HepG2 (cell line): ENCODE data around the gene SOCS1. TPM values are rescaled to one million over a fixed set of nuclear protein-coding genes. Genes with fewer than 3 reads are reported as not detected.
A peak's percentile ranks its signal among the peaks of the same experiment; 100 is the strongest.

Source experiments
- AGO1 ChIP-seq: fragments of 200-400 bp; formaldehyde crosslinking; IDR thresholded peaks from 2 replicates; pipeline ENCODE4 v1.6.1; 2017; ENCODE audit warnings: mild to moderate bottlenecking, low read depth, low read length, moderate library complexity; ENCODE audit not compliant: poor library complexity, severe bottlenecking
- ESRRA ChIP-seq: sonication (generic); formaldehyde crosslinking; IDR thresholded peaks from 2 replicates; pipeline ENCODE4 v1.5.1; 2020; ENCODE audit warnings: mild to moderate bottlenecking, low read depth, missing genetic modification reagents
- FUBP1 ChIP-seq: sonication (generic); formaldehyde crosslinking; IDR thresholded peaks from 2 replicates; pipeline ENCODE4 v1.5.1; 2020; ENCODE audit warnings: missing genetic modification reagents, mild to moderate bottlenecking, borderline replicate concordance
- HES4 ChIP-seq: sonication (generic); formaldehyde crosslinking; IDR thresholded peaks from 2 replicates; pipeline ENCODE4 v1.9.0; 2021; ENCODE audit warnings: mild to moderate bottlenecking, missing genetic modification reagents, borderline replicate concordance
- KMT2B ChIP-seq: IDR thresholded peaks from 2 replicates; pipeline ENCODE4 v1.6.1; 2016; ENCODE audit warnings: missing genetic modification reagents, missing compliant biosample characterization
- MZF1 ChIP-seq: sonication (generic); formaldehyde crosslinking; IDR thresholded peaks from 2 replicates; pipeline ENCODE4 v1.8.1; 2023; ENCODE audit warnings: mild to moderate bottlenecking, missing genetic modification reagents, borderline replicate concordance
- NBN ChIP-seq: fragments of 450-650 bp; conservative IDR thresholded peaks from 2 replicates; pipeline ENCODE4 v1.6.1; 2017
- PHF5A ChIP-seq: IDR thresholded peaks from one replicate; pipeline ENCODE4 v1.6.1; 2018; ENCODE audit warnings: low read depth, missing genetic modification reagents; ENCODE audit not compliant: unreplicated experiment
- POLR2A ChIP-seq, 2 experiments: IDR thresholded peaks; 2 replicates each; pipeline ENCODE4 v1.6.1; 2011; ENCODE audit warnings: low read depth in 2 of 2, low read length in 2 of 2, mild to moderate bottlenecking in 1 of 2, moderate library complexity in 1 of 2; ENCODE audit not compliant: insufficient read depth in 1 of 2
- RARA ChIP-seq: IDR thresholded peaks from 2 replicates; pipeline ENCODE4 v1.6.1; 2016; ENCODE audit warnings: missing genetic modification reagents, missing compliant biosample characterization
- RARG ChIP-seq: sonication (generic); formaldehyde crosslinking; IDR thresholded peaks from 2 replicates; pipeline ENCODE4 v1.4.0; 2020; ENCODE audit warnings: low read depth, mild to moderate bottlenecking, missing genetic modification reagents
- RCOR2 ChIP-seq: IDR thresholded peaks from 2 replicates; pipeline ENCODE4 v1.6.1; 2016; ENCODE audit warnings: missing biosample characterization, missing genetic modification reagents
- RORA ChIP-seq: sonication (generic); formaldehyde crosslinking; IDR thresholded peaks from 2 replicates; pipeline ENCODE4 v1.5.0; 2020; ENCODE audit warnings: mild to moderate bottlenecking, missing genetic modification reagents, moderate library complexity
- STAG1 ChIP-seq: sonication (generic); formaldehyde crosslinking; IDR thresholded peaks from 2 replicates; pipeline ENCODE4 v1.4.0; 2020; ENCODE audit warnings: missing genetic modification reagents
- TMF1 ChIP-seq: sonication (generic); formaldehyde crosslinking; IDR thresholded peaks from 2 replicates; pipeline ENCODE4 v1.8.1; 2022; ENCODE audit warnings: low read depth, missing genetic modification reagents
- TRIM24 ChIP-seq: sonication (generic); formaldehyde crosslinking; IDR thresholded peaks from 2 replicates; pipeline ENCODE4 v1.8.0; 2022; ENCODE audit warnings: mild to moderate bottlenecking, missing genetic modification reagents
- ZBTB21 ChIP-seq: sonication (generic); formaldehyde crosslinking; IDR thresholded peaks from 2 replicates; pipeline ENCODE4 v1.4.0; 2020; ENCODE audit warnings: missing genetic modification reagents
- ZKSCAN8 ChIP-seq: IDR thresholded peaks from 2 replicates; pipeline ENCODE4 v1.6.1; 2016; ENCODE audit warnings: borderline replicate concordance, missing genetic modification reagents, missing compliant biosample characterization
- ZMYM2 ChIP-seq: sonication (generic); formaldehyde crosslinking; IDR thresholded peaks from 2 replicates; pipeline ENCODE4 v1.8.0; 2022; ENCODE audit warnings: mild to moderate bottlenecking, missing genetic modification reagents
- ZNF292 ChIP-seq: sonication (generic); formaldehyde crosslinking; IDR thresholded peaks from 2 replicates; pipeline ENCODE4 v1.8.1; 2022; ENCODE audit warnings: mild to moderate bottlenecking, low read depth, missing genetic modification reagents, borderline replicate concordance
- ZNF296 ChIP-seq: sonication (generic); formaldehyde crosslinking; conservative IDR thresholded peaks from 2 replicates; pipeline ENCODE4 v1.5.0; 2020; ENCODE audit warnings: mild to moderate bottlenecking, missing genetic modification reagents
- ZNF343 ChIP-seq: sonication (generic); formaldehyde crosslinking; IDR thresholded peaks from 2 replicates; pipeline ENCODE4 v1.4.0; 2020; ENCODE audit warnings: mild to moderate bottlenecking, missing genetic modification reagents
- ZNF496 ChIP-seq: sonication (generic); formaldehyde crosslinking; IDR thresholded peaks from 2 replicates; pipeline ENCODE4 v1.8.1; 2023; ENCODE audit warnings: mild to moderate bottlenecking, moderate library complexity, missing genetic modification reagents; ENCODE audit not compliant: insufficient replicate concordance
- ZNF530 ChIP-seq: sonication (generic); formaldehyde crosslinking; IDR thresholded peaks from 2 replicates; pipeline ENCODE4 v1.5.0; 2020; ENCODE audit warnings: low read depth, mild to moderate bottlenecking, missing genetic modification reagents
- ZNF644 ChIP-seq: IDR thresholded peaks from 2 replicates; pipeline ENCODE4 v1.6.1; 2016; ENCODE audit warnings: low read depth
- ZNF652 ChIP-seq: IDR thresholded peaks from 2 replicates; pipeline ENCODE4 v1.6.1; 2016; ENCODE audit warnings: low read depth, borderline replicate concordance
- ZNF670 ChIP-seq: sonication (generic); formaldehyde crosslinking; IDR thresholded peaks from 2 replicates; pipeline ENCODE4 v1.8.0; 2022; ENCODE audit warnings: mild to moderate bottlenecking, missing genetic modification reagents, borderline replicate concordance
- polyA plus RNA-seq, 8 experiments: library from polyadenylated mRNA; depleted of rRNA in 3 of 8; stranded (reverse) in 7 of 8; unstranded in 1 of 8; fragments of >200 nt; fragmentation: Illumina TruSeq in 4 of 8; extraction: Trizol in 4 of 8; gene quantifications; 2 replicates each; pipeline versions ENCODE4 v1.2.1 to v1.2.3, GENCODE V29; 2011 to 2016; ENCODE audit warnings: low read depth in 4 of 8, missing spikeins in 1 of 8, mixed read lengths in 1 of 8; ENCODE audit not compliant: insufficient read depth in 1 of 8
- total RNA-seq, 5 experiments: library from RNA; depleted of rRNA; stranded (reverse); fragments of >200 nt; fragmentation: Illumina TruSeq; extraction: Trizol; gene quantifications; 2 replicates each; pipeline ENCODE4 v1.2.3, GENCODE V29; 2016; ENCODE audit warnings: low read depth in 1 of 5
- TF ChIP-seq, protein P1 (sequence below): sonication (generic); formaldehyde crosslinking; IDR thresholded peaks from 2 replicates; pipeline ENCODE4 v1.4.0; 2020; ENCODE audit warnings: low read depth, mild to moderate bottlenecking, missing genetic modification reagents

SOCS1 gene
- total and polyA plus RNA-seq, 2 of the 13 experiments (the other 11 are each of a cell fraction or from before 2014, with no cell fraction given), result 5.3 to 6.3 TPM

- 0 out of 2 replicates have a peak, but pooled peaks have one; percentile 37 for TF ChIP-seq ZNF670
- TF ChIP-seq STAG1 (CRISPR knock-in tag), result 0 out of 2 replicates have a peak, but pooled peaks have one; percentile 14
- TF ChIP-seq MZF1 (CRISPR knock-in tag), result no peak
- no peak for TF ChIP-seq AGO1
- TF ChIP-seq ZKSCAN8 (CRISPR knock-in tag), result peak; percentile 66
- TF ChIP-seq ZBTB21 (CRISPR knock-in tag), result no peak; the same call in 1 of the 2 replicates
- TF ChIP-seq ESRRA, result peak; percentile 76; the same call in 1 of the 2 replicates
- peak; percentile 46 to 71; a peak in 3 of 4 replicates for TF ChIP-seq POLR2A (IDR thresholded peaks at IDR 0.05; ENCODE audit: insufficient read depth in 1 of 2, low read depth in 2 of 2, low read length in 2 of 2)
- TF ChIP-seq RARA (CRISPR knock-in tag), result peak; percentile 58; the same call in 1 of the 2 replicates
- TF ChIP-seq TMF1 (CRISPR knock-in tag), result no peak
- no peak; the same call in 1 of the 2 replicates for TF ChIP-seq KMT2B (CRISPR knock-in tag)
- TF ChIP-seq RORA, result no peak
- no peak for TF ChIP-seq TRIM24 (CRISPR knock-in tag)
- peak; percentile 75; the same call in 1 of the 2 replicates for TF ChIP-seq ZNF292 (CRISPR knock-in tag)
- no peak for TF ChIP-seq ZNF530
- no peak for TF ChIP-seq ZMYM2 (CRISPR knock-in tag)
- TF ChIP-seq ZNF296 (CRISPR knock-in tag), result no peak
- TF ChIP-seq ZNF496 (CRISPR knock-in tag), result no peak
- no peak for TF ChIP-seq HES4
- TF ChIP-seq, protein P1, sequence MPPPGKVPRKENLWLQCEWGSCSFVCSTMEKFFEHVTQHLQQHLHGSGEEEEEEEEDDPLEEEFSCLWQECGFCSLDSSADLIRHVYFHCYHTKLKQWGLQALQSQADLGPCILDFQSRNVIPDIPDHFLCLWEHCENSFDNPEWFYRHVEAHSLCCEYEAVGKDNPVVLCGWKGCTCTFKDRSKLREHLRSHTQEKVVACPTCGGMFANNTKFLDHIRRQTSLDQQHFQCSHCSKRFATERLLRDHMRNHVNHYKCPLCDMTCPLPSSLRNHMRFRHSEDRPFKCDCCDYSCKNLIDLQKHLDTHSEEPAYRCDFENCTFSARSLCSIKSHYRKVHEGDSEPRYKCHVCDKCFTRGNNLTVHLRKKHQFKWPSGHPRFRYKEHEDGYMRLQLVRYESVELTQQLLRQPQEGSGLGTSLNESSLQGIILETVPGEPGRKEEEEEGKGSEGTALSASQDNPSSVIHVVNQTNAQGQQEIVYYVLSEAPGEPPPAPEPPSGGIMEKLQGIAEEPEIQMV (CRISPR knock-in tag), result 0 out of 2 replicates have a peak, but pooled peaks have one; percentile 32
- no peak for TF ChIP-seq ZNF343 (CRISPR knock-in tag)
- no peak for TF ChIP-seq FUBP1 (CRISPR knock-in tag)
- TF ChIP-seq RARG, result no peak
- TF ChIP-seq NBN, result no peak
- TF ChIP-seq ZNF652 (CRISPR knock-in tag), result 0 out of 2 replicates have a peak, but pooled peaks have one; percentile 9
- peak; percentile 32; the same call in 1 of the 2 replicates for TF ChIP-seq RCOR2 (CRISPR knock-in tag)
- peak; percentile 38; the same call in 1 of the 2 replicates for TF ChIP-seq ZNF644 (CRISPR knock-in tag)
- TF ChIP-seq PHF5A (CRISPR knock-in tag), result peak; percentile 53
Observed at GRCh38 chr16:11296706-11297491, 40.9 kb upstream of the SOCS1 start (continued).
